CD4-positive, alpha-beta T cell treated with Interleukin-4 for 4 hours (primary cell): ENCODE data around the gene FCMR.
A peak's percentile ranks its signal among the peaks of the same experiment; 100 is the strongest.

Experiments used
- DNase-seq: peaks from one replicate; pipeline ENCODE4 v3.0.0-alpha.2; 2020

The FCMR gene

DNA sequence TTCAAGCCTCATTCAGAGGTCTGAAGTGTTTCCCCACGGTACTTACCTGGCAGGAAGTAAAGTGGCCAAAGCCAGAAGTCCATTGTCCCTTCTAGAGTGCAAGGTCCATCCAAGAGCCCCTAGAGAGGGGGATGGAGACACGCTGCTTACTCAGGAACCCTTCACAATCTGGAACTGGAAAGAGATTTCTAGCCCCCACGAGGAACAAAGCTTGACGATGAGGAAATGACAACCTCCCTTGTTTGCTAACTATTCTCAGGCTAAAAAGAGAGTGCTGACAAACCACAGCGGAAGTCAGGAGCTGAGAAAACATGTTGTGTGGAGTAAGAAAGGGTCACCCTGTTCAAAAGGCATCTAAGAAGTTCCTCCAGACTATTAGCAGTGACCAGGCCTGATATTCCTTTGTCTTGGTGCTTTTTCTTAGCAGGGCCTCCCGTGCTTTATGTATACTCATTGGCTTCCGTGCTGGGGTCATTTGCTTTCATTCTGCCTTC lies at the start of gene FCMR:
TSS of gene FCMR (minus strand) at position 170 of the 494 bp plus-strand sequence. CDS start at position 83, 87 bp downstream.
- DNase-seq, result peak; percentile 76

DNA sequence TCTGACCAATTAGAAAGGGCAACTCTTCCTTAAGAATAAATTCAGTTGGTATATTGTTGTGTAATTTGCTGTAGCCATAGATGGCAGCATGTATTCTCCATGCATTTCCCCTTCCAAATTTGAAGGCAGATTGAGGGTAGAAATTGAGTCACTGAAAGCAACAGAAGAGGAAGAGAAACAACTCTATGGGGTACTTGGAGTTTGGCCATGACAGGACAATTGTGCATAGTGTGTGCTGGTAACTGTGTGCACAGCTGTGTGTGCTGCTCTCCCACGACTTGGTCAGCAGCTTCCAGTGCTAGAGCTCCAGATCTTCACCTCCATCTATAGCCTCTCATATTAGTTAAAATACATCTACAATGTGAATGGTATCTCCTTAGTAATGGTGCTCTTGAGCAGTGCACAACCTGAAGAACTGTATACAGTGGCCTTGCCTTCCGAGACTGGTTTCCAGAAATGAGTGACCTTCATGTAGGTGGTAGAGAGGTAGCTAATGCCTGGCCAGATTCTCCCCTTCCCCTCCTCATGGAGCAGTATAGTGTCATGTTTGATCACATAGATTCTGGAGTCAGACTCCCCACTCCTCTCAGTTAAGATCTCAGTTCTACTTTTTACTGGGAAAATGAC lies 49.4 kb upstream of the FCMR start:
- DNase-seq, result no peak

- DNase-seq, result no peak
Measured at GRCh38 chr1:206970446-206970845, 48.7 kb upstream of the FCMR start, which contains the start of gene FCAMR. TSS of gene FCAMR (minus strand) at chr1:206970460. CDS start at chr1:206970125, 335 bp downstream.

- DNase-seq, result no peak
Measured at GRCh38 chr1:206969090-206969489, 47.3 kb upstream of the FCMR start.

GRCh38 chr1:206967096-206967849 lies 45.5 kb upstream of the FCMR start:
- peak; percentile 8 for DNase-seq

DNA sequence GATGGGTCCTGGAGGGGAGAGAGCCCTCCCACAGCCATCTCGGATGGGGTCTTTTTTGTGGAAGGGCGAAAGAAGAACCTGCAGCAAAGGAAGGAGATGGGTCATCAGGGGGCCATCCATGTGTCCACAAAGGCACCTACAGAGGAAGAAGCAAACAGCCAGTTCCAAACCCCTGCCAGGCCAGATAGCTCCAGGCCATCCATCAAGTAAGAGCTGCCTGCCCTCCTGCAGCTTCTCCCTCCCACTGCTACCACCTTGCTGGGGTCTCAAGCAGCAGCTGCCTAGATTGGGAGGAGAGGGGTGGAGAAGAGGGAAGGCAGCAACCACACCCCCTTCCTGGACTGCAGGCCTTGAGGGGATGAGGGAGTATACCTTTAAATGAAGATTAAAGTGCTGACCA lies 44.0 kb upstream of the FCMR start:
- no peak for DNase-seq

- DNase-seq, result no peak
Measured at GRCh38 chr1:206963740-206964139, 42.0 kb upstream of the FCMR start.

DNA sequence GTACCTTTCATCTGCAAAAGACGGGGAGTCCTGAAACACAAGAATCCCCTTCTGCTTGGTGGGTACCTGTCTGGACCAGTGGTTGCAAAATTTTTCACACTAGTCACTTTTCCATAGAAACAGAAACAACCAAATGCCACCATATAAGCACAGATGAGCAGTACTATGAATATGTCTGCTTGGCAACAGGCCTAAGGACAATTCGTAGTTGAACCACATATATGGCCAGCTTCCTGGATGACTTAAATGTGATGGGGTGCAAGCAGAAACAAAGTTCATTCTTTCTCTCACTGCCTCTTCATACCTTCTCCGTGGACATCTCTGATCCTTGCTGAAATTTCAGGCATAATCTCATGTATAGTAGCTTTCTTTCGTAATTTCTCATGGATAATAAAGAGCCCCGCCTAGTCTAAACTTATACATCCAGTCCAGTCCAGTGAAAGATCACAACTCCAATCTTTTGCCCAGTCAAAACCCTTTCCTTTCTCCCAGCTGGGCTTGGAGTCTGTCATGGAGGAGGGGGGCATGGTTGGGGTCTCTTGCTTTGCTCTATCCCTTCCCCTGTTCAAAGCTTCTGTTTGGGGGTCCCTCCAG lies 41.5 kb upstream of the FCMR start:
- no peak for DNase-seq

DNA sequence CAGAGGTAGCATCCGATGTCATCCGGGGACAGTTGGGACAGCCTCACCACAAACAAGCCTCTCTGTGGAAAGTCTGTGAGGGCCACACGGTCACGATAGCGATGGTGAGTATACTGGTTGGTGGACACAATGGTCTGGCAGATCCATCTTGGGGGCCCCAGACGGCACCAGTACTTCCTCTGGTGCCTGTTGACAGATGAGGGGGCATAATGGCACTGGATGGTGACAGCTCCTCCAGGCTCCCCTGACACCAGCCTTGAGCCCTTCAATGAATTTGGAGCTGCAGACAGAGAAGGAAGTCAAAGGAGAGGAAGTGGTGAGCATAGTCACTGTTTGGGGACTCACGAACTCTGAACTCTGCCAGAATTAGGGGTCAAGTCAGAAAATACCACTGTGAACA lies 40.5 kb upstream of the FCMR start:
- DNase-seq, result peak; percentile 9

DNA sequence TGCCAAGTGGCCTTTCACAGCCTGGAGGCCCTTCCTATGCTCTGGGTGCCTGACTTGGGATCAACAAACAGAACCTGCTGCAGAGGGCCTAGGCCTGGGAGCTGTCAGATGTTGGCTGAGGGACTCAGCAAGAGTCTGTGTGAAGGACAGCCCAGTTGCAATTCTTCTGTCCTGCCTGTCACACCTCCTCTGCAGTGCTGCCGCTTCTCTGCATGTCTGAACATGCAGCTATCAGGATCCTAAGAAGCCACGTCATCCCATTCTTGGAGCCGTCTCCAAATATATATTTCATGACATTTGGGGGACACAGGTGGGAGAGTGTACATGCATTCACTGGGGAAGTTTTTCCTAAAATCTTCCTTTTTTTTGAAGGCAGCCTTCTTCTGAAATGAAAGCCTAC lies 39.9 kb upstream of the FCMR start:
- DNase-seq, result no peak

- DNase-seq, result no peak
Measured at GRCh38 chr1:206960676-206961386, 39.1 kb upstream of the FCMR start.

DNA sequence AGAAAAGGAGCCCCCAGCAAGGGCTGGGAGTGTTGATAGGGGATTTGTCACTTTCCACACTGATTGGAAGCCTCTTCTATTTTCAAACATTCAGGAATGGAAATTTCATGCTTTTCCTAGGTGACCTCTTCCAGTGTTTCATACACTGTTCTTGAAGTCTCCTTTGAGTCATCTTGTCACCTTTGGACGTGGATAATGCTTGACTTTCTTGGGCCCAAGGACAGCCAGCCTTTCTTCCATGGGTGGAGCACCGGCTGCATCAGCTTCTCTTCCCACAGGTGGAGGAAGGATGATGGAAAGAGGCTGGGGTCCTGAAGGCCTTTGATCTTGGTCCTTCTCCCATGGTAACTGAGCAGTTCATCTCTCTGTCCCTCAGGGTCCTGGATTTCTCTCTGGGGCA lies 36.4 kb upstream of the FCMR start:
- no peak for DNase-seq

DNA sequence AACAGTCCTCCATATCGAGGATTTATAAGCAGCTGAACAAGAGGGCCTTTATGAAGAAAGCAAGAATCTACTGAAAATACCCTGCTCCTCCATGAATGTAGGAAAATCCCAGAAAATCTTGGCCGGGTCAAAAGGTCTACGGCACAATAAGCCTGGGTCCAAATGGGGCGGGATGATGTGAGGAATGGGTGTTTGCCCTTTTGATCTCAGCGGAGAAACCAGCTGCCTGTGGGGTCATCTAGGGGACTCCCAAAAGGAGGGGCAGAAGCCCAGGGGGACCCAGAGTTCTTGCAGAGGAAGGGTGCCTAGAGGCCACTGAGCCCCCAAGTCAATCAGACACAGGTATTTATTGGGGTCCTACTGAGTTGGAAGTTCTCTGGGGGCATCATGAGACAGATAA lies 35.9 kb upstream of the FCMR start:
- DNase-seq, result no peak

GRCh38 chr1:206955476-206956451 lies 34.0 kb upstream of the FCMR start:
- DNase-seq, result no peak

DNA sequence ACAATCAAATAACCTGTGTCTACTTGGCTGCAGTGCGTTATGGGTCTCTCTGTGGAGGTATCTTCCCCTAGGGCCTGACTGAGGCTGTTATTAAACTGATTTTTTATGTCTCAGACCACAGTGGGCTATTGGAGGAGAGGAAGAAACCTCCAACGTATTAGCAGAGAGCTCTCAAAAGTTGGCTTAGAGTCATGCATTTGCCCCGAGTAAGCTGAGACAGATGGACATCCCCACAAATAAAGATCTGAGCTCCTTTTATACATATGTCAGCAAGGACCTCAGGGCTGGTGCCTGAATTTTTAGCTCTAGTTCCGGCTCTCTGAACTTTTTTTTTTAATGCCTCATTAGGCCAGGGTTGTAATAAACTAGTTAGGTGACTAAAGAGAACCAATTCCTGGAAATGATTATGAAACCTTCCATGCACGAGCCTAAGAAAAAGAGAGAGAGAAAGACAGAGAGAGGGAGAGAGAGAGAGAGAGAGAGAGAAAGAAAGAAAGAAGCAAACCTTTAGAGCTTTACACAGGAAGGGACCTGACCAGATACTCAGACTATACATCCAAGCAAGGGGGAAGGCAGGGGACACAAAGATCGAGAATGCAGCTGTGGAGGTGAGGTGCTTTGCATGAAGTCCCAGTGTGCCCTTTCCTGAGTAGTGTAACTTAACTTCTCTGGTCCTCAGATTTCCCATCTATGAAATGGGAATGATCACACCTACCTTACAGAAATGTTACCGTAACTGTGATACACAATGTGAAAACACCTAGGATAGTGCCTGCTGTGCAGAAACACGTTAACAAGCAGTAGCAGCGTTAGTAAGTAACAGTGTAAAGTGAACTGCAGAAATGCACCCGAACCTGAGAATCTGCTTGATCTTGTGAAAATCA lies 33.0 kb upstream of the FCMR start:
- no peak for DNase-seq

DNA sequence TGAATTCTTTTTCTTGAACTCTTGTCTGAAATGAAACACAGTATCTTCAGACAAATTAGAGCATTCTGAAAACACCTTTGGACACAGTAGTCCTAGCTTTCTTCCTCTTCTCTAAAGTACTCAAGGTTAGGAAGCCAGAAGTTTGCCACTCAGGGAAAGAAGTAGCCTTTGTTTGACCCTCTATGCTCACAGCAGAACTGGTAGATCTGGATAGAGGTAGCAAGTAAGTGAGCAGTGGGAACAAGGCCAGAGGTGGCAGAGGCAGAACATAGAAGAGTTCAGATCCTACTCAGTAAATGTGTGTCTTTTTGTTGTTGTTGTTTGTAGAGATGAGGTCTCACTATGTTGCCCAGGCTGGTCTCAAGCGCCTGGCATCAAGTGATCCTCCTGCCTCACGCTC lies 31.9 kb upstream of the FCMR start:
- DNase-seq, result no peak

DNA sequence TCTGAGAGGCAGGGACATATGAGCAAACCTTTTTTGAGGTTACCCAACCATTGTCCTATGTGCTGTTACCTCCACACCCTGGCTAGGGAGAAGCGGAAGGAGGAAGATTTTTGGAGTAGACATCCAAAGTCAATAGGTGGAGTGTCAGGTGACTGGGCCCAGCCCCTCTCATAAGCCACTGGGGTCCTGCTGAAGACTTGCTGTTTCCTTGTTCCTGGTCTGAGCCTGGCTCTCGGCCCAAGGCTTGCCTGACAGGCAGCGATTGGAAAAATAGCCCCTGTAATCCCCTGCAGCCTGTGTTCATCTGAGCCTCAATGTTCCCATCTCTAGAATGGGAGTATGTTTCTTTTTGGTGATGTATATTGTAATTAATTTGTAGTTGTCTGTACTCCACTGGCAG lies 31.4 kb upstream of the FCMR start:
- DNase-seq, result no peak

GRCh38 chr1:206952171-206952570 lies 30.4 kb upstream of the FCMR start:
- DNase-seq, result no peak

DNA sequence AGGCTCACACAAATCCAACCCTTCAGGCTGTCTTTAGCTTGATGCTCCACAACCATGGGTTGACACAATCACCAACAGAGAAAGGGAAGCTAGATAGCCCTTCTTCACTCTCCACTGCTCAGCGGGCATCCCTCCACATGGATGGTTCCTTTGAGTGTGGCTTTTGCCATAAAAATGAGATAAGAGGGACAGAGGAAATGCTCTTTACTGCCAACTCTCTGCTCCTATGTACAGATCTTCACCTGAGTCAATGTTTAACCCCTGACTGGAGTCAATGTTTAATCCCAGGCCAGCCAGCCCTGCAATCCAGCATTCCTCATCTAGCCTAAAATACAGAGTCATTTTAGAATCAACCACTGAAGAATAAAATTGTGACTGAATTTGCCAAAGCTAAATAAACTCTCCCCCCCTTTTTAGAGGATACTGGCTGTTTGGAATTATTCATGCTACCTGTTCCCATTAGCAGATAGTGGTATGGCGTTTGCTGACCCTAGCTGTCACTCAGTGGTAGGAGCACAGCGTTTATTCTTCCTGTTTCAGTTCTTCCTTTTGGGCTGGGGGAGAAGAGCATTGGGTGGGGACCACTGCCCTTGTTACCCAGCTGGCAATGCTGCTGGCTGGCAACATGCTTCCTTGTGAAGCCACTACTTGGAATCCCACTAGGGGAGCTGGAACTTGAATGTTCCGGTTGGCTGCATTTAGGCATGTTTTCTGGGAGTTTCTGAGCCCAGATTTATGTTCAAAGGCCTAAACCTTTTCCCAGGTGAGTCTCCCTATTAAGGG lies 29.8 kb upstream of the FCMR start:
- no peak for DNase-seq

GRCh38 chr1:206949641-206950040 lies 27.9 kb upstream of the FCMR start:
- DNase-seq, result no peak
